GM23338 (cell line): Measurements from ENCODE around the gene RBP3.

Experiments used
- CTCF ChIP-seq, 2 experiments: fragments of 200-600 bp in 1 of 2; sonication (generic) in 1 of 2; conservative IDR thresholded peaks; 2 replicates each; pipeline versions ENCODE4 v1.5.1 to v1.6.1; 2016 to 2017; ENCODE audit warnings: antibody characterized with exemption in 2 of 2, low read depth in 2 of 2, mild to moderate bottlenecking in 2 of 2, moderate library complexity in 1 of 2
- EZH2 ChIP-seq: fragments of 200-600 bp; sonication (generic); IDR thresholded peaks from one replicate; pipeline ENCODE4 v1.8.0; 2017; ENCODE audit warnings: antibody characterized with exemption, mild to moderate bottlenecking, low read depth; ENCODE audit not compliant: unreplicated experiment
- POLR2AphosphoS5 ChIP-seq: IDR thresholded peaks from 2 replicates; pipeline ENCODE4 v1.6.1; 2016; ENCODE audit warnings: antibody characterized with exemption, low read depth

DNA sequence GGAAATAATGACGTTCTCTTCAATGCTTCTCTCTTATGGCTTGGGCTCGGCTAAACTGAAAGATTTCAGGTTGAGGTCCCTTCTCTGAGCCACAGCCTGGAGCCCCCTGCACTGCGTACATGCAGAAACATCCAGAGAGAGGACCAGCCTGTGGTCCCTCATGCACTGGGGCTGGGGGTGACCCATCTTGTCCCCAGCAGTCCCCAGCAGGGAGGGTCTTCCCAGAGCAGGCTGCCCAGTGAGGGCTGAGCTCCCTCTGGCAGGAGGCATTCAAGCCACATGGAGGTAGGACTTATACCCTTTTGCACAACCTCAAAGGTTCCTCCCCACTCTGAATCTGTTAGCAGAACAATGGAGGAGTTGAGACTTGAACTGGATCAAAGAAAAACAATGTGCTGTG is 40.8 kb upstream of the RBP3 start:
- TF ChIP-seq EZH2 (no peak), POLR2AphosphoS5 (no peak), CTCF (conservative IDR thresholded peaks at IDR 0.05; ENCODE audit: low read depth in 2 of 2) (no peak)
